ENCODE data around the gene CXCR1. TPM values are rescaled to one million over a fixed set of nuclear protein-coding genes. Genes with fewer than 3 reads are reported as not detected.

CXCR1 gene
- total RNA-seq, 1 donor from 2014 or later = not detected

DNA sequence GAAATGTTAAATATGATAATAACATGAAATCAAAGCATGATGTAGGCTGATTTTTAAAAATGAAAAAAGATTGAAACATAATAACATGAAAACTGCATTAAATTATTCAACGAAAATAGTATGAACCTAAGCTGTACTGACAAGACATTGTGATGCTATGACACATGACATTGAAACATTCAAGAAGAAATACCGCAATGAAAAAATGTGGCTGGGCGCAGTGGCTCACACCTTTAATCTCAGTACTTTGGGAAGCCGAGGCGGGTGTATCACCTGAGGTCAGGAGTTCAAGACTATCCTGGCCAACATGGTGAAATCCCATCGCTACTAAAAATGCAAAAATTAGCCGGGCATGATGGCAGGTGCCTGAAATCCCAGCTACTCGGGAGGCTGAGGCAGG lies 14.6 kb downstream of the CXCR1 start:
- H3K4me1 Mint-ChIP-seq (ENCODE audit: low read depth, unreplicated experiment) = peaks cover 5% of the 10 kb centered on the region
- FAIRE-seq (no peak), DNase-seq (ENCODE audit: low read depth) (no peak)
- peaks cover 1% of the 10 kb centered on the region for H3K36me3 Mint-ChIP-seq (ENCODE audit: low read depth, unreplicated experiment)
- TF ChIP-seq, protein P1, sequence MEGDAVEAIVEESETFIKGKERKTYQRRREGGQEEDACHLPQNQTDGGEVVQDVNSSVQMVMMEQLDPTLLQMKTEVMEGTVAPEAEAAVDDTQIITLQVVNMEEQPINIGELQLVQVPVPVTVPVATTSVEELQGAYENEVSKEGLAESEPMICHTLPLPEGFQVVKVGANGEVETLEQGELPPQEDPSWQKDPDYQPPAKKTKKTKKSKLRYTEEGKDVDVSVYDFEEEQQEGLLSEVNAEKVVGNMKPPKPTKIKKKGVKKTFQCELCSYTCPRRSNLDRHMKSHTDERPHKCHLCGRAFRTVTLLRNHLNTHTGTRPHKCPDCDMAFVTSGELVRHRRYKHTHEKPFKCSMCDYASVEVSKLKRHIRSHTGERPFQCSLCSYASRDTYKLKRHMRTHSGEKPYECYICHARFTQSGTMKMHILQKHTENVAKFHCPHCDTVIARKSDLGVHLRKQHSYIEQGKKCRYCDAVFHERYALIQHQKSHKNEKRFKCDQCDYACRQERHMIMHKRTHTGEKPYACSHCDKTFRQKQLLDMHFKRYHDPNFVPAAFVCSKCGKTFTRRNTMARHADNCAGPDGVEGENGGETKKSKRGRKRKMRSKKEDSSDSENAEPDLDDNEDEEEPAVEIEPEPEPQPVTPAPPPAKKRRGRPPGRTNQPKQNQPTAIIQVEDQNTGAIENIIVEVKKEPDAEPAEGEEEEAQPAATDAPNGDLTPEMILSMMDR (IDR thresholded peaks at IDR 0.05; ENCODE audit: insufficient read depth, low read depth, low read length) = no peak
- no peak for TF ChIP-seq EZH2 (IDR thresholded peaks at IDR 0.05; ENCODE audit: insufficient read depth, low read length)
- H3K27me3 Mint-ChIP-seq (ENCODE audit: low read depth, unreplicated experiment) = peaks cover 47% of the 10 kb centered on the region
- Histone ChIP-seq H3K9me3 (ENCODE audit: insufficient read depth, low read depth, low read length) (no peaks in the 10 kb centered on the region), H3K79me2 (ENCODE audit: insufficient read depth, low read length) (no peaks in the 10 kb centered on the region), H3K4me1 (ENCODE audit: insufficient read depth, low read length) (no peaks in the 10 kb centered on the region), H3K36me3 (ENCODE audit: insufficient read depth, low read length) (no peaks in the 10 kb centered on the region), H4K20me1 (ENCODE audit: insufficient read depth, low read length) (no peaks in the 10 kb centered on the region), H3K27ac (ENCODE audit: low read depth, low read length) (no peak overlapping the region), H3K4me2 (ENCODE audit: low read length) (no peak overlapping the region), H3K27me3 (ENCODE audit: insufficient read depth, low read length) (peaks cover 28% of the 10 kb centered on the region), H2AFZ (ENCODE audit: low read depth, low read length) (no peak overlapping the region), H3K4me3 (ENCODE audit: insufficient read depth, low read depth, low read length) (no peak overlapping the region), H3K9ac (ENCODE audit: low read length) (no peak overlapping the region)
- no peak overlapping the region for H3K4me3 Mint-ChIP-seq (ENCODE audit: unreplicated experiment)
- no peak overlapping the region for H3K27ac Mint-ChIP-seq (ENCODE audit: unreplicated experiment)
- H3K9me3 Mint-ChIP-seq (ENCODE audit: unreplicated experiment) = peaks cover 4% of the 10 kb centered on the region

GRCh38 chr2:218149848-218150440 lies 16.8 kb downstream of the CXCR1 start:
- Histone ChIP-seq H3K4me3 (ENCODE audit: insufficient read depth, low read depth, low read length) (no peak overlapping the region), H3K27ac (ENCODE audit: low read depth, low read length) (no peak overlapping the region), H3K4me1 (ENCODE audit: insufficient read depth, low read length) (no peaks in the 10 kb centered on the region), H2AFZ (ENCODE audit: low read depth, low read length) (no peak overlapping the region), H3K27me3 (ENCODE audit: insufficient read depth, low read length) (peaks cover 23% of the 10 kb centered on the region), H3K4me2 (ENCODE audit: low read length) (no peak overlapping the region), H4K20me1 (ENCODE audit: insufficient read depth, low read length) (no peaks in the 10 kb centered on the region), H3K36me3 (ENCODE audit: insufficient read depth, low read length) (no peaks in the 10 kb centered on the region), H3K9ac (ENCODE audit: low read length) (no peak overlapping the region), H3K9me3 (ENCODE audit: insufficient read depth, low read depth, low read length) (peaks cover 5% of the 10 kb centered on the region), H3K79me2 (ENCODE audit: insufficient read depth, low read length) (no peaks in the 10 kb centered on the region)
- Mint-ChIP-seq H3K4me1 (ENCODE audit: low read depth, unreplicated experiment) (peaks cover 5% of the 10 kb centered on the region), H3K27ac (ENCODE audit: unreplicated experiment) (no peak overlapping the region), H3K9me3 (ENCODE audit: unreplicated experiment) (peaks cover 10% of the 10 kb centered on the region), H3K27me3 (ENCODE audit: low read depth, unreplicated experiment) (peaks cover 49% of the 10 kb centered on the region), H3K4me3 (ENCODE audit: unreplicated experiment) (no peak overlapping the region), H3K36me3 (ENCODE audit: low read depth, unreplicated experiment) (no peaks in the 10 kb centered on the region)
- no peak for FAIRE-seq
- TF ChIP-seq, protein P1 (IDR thresholded peaks at IDR 0.05; ENCODE audit: insufficient read depth, low read depth, low read length) = no peak
- TF ChIP-seq EZH2 (IDR thresholded peaks at IDR 0.05; ENCODE audit: insufficient read depth, low read length) = no peak
- DNase-seq (ENCODE audit: low read depth) = no peak

- Histone ChIP-seq H4K20me1 (ENCODE audit: insufficient read depth, low read length) (no peaks in the 10 kb centered on the region), H2AFZ (ENCODE audit: low read depth, low read length) (no peak overlapping the region), H3K27me3 (ENCODE audit: insufficient read depth, low read length) (peaks cover 20% of the 10 kb centered on the region), H3K27ac (ENCODE audit: low read depth, low read length) (no peak overlapping the region), H3K4me1 (ENCODE audit: insufficient read depth, low read length) (no peaks in the 10 kb centered on the region), H3K4me3 (ENCODE audit: insufficient read depth, low read depth, low read length) (no peak overlapping the region), H3K4me2 (ENCODE audit: low read length) (no peak overlapping the region), H3K9me3 (ENCODE audit: insufficient read depth, low read depth, low read length) (peaks cover 7% of the 10 kb centered on the region), H3K9ac (ENCODE audit: low read length) (no peak overlapping the region), H3K36me3 (ENCODE audit: insufficient read depth, low read length) (no peaks in the 10 kb centered on the region), H3K79me2 (ENCODE audit: insufficient read depth, low read length) (no peaks in the 10 kb centered on the region)
- TF ChIP-seq, protein P1 (IDR thresholded peaks at IDR 0.05; ENCODE audit: insufficient read depth, low read depth, low read length) = no peak
- no peak for TF ChIP-seq EZH2 (IDR thresholded peaks at IDR 0.05; ENCODE audit: insufficient read depth, low read length)
- Mint-ChIP-seq H3K27ac (ENCODE audit: unreplicated experiment) (no peak overlapping the region), H3K27me3 (ENCODE audit: low read depth, unreplicated experiment) (peaks cover 45% of the 10 kb centered on the region), H3K9me3 (ENCODE audit: unreplicated experiment) (peaks cover 13% of the 10 kb centered on the region), H3K4me1 (ENCODE audit: low read depth, unreplicated experiment) (peaks cover 5% of the 10 kb centered on the region), H3K4me3 (ENCODE audit: unreplicated experiment) (no peak overlapping the region), H3K36me3 (ENCODE audit: low read depth, unreplicated experiment) (no peaks in the 10 kb centered on the region)
- DNase-seq (ENCODE audit: low read depth) (no peak), FAIRE-seq (no peak)
Measured at GRCh38 chr2:218149098-218149497, 17.7 kb downstream of the CXCR1 start.

Data from astrocyte (in vitro differentiated cells and primary cell).